ENCODE results near the gene SIGLEC7. TPM values are rescaled to one million over a fixed set of nuclear protein-coding genes. Genes with fewer than 3 reads are reported as not detected.

Gene SIGLEC7
- total RNA-seq, 1 donor from 2014 or later = not detected

- no peaks in the 10 kb centered on the region for H3K9me3 Mint-ChIP-seq (ENCODE audit: unreplicated experiment)
- Histone ChIP-seq H3K4me3 (ENCODE audit: insufficient read depth, low read depth, low read length) (no peak overlapping the region), H3K9ac (ENCODE audit: low read length) (no peak overlapping the region), H3K9me3 (ENCODE audit: insufficient read depth, low read depth, low read length) (no peaks in the 10 kb centered on the region), H3K4me1 (ENCODE audit: insufficient read depth, low read length) (no peaks in the 10 kb centered on the region), H3K4me2 (ENCODE audit: low read length) (no peak overlapping the region), H3K36me3 (ENCODE audit: insufficient read depth, low read length) (no peaks in the 10 kb centered on the region), H3K27me3 (ENCODE audit: insufficient read depth, low read length) (no peaks in the 10 kb centered on the region), H4K20me1 (ENCODE audit: insufficient read depth, low read length) (no peaks in the 10 kb centered on the region), H3K27ac (ENCODE audit: low read depth, low read length) (no peak overlapping the region), H3K79me2 (ENCODE audit: insufficient read depth, low read length) (no peaks in the 10 kb centered on the region), H2AFZ (ENCODE audit: low read depth, low read length) (no peak overlapping the region)
- no peak for FAIRE-seq
- peaks cover 20% of the 10 kb centered on the region for H3K27me3 Mint-ChIP-seq (ENCODE audit: low read depth, unreplicated experiment)
- TF ChIP-seq EZH2 (IDR thresholded peaks at IDR 0.05; ENCODE audit: insufficient read depth, low read length) = no peak
- no peak for TF ChIP-seq CTCF (IDR thresholded peaks at IDR 0.05; ENCODE audit: insufficient read depth, low read depth, low read length)
- H3K36me3 Mint-ChIP-seq (ENCODE audit: low read depth, unreplicated experiment) = no peaks in the 10 kb centered on the region
- H3K27ac Mint-ChIP-seq (ENCODE audit: unreplicated experiment) = no peak overlapping the region
- no peak overlapping the region for H3K4me3 Mint-ChIP-seq (ENCODE audit: unreplicated experiment)
- no peak for DNase-seq (ENCODE audit: low read depth)
- H3K4me1 Mint-ChIP-seq (ENCODE audit: low read depth, unreplicated experiment) = peaks cover 5% of the 10 kb centered on the region
Measured at GRCh38 chr19:51121257-51121656, 20.8 kb upstream of the SIGLEC7 start.

GRCh38 chr19:51122112-51122981 is 19.8 kb upstream of the SIGLEC7 start:
- no peaks in the 10 kb centered on the region for H3K79me2 ChIP-seq (ENCODE audit: insufficient read depth, low read length)
- DNase-seq (ENCODE audit: low read depth) = no peak
- H3K9me3 Mint-ChIP-seq (ENCODE audit: unreplicated experiment) = no peaks in the 10 kb centered on the region
- no peaks in the 10 kb centered on the region for H3K36me3 ChIP-seq (ENCODE audit: insufficient read depth, low read length)
- H2AFZ ChIP-seq (ENCODE audit: low read depth, low read length) = no peak overlapping the region
- no peaks in the 10 kb centered on the region for H3K9me3 ChIP-seq (ENCODE audit: insufficient read depth, low read depth, low read length)
- no peak overlapping the region for H3K27ac ChIP-seq (ENCODE audit: low read depth, low read length)
- H3K4me1 ChIP-seq (ENCODE audit: insufficient read depth, low read length) = no peaks in the 10 kb centered on the region
- peaks cover 5% of the 10 kb centered on the region for H3K4me1 Mint-ChIP-seq (ENCODE audit: low read depth, unreplicated experiment)
- H4K20me1 ChIP-seq (ENCODE audit: insufficient read depth, low read length) = no peaks in the 10 kb centered on the region
- H3K27me3 ChIP-seq (ENCODE audit: insufficient read depth, low read length) = no peaks in the 10 kb centered on the region
- H3K4me2 ChIP-seq (ENCODE audit: low read length) = no peak overlapping the region
- no peak overlapping the region for H3K4me3 ChIP-seq (ENCODE audit: insufficient read depth, low read depth, low read length)
- H3K27me3 Mint-ChIP-seq (ENCODE audit: low read depth, unreplicated experiment) = peaks cover 19% of the 10 kb centered on the region
- no peak overlapping the region for H3K9ac ChIP-seq (ENCODE audit: low read length)
- no peaks in the 10 kb centered on the region for H3K36me3 Mint-ChIP-seq (ENCODE audit: low read depth, unreplicated experiment)
- peak overlapping the region; percentile 14 for H3K27ac Mint-ChIP-seq (ENCODE audit: unreplicated experiment)
- FAIRE-seq = no peak
- TF ChIP-seq EZH2 (IDR thresholded peaks at IDR 0.05; ENCODE audit: insufficient read depth, low read length) = no peak
- TF ChIP-seq CTCF (IDR thresholded peaks at IDR 0.05; ENCODE audit: insufficient read depth, low read depth, low read length) = no peak
- no peak overlapping the region for H3K4me3 Mint-ChIP-seq (ENCODE audit: unreplicated experiment)

- no peak overlapping the region for H3K27ac Mint-ChIP-seq (ENCODE audit: unreplicated experiment)
- Histone ChIP-seq H3K27ac (ENCODE audit: low read depth, low read length) (no peak overlapping the region), H4K20me1 (ENCODE audit: insufficient read depth, low read length) (no peaks in the 10 kb centered on the region), H3K4me3 (ENCODE audit: insufficient read depth, low read depth, low read length) (no peak overlapping the region), H3K4me2 (ENCODE audit: low read length) (no peak overlapping the region), H2AFZ (ENCODE audit: low read depth, low read length) (no peak overlapping the region), H3K79me2 (ENCODE audit: insufficient read depth, low read length) (no peaks in the 10 kb centered on the region), H3K36me3 (ENCODE audit: insufficient read depth, low read length) (no peaks in the 10 kb centered on the region), H3K9me3 (ENCODE audit: insufficient read depth, low read depth, low read length) (no peaks in the 10 kb centered on the region), H3K4me1 (ENCODE audit: insufficient read depth, low read length) (no peaks in the 10 kb centered on the region), H3K9ac (ENCODE audit: low read length) (no peak overlapping the region), H3K27me3 (ENCODE audit: insufficient read depth, low read length) (no peaks in the 10 kb centered on the region)
- DNase-seq (ENCODE audit: low read depth) (no peak), FAIRE-seq (no peak)
- H3K36me3 Mint-ChIP-seq (ENCODE audit: low read depth, unreplicated experiment) = no peaks in the 10 kb centered on the region
- peaks cover 5% of the 10 kb centered on the region for H3K4me1 Mint-ChIP-seq (ENCODE audit: low read depth, unreplicated experiment)
- peaks cover 16% of the 10 kb centered on the region for H3K27me3 Mint-ChIP-seq (ENCODE audit: low read depth, unreplicated experiment)
- no peaks in the 10 kb centered on the region for H3K9me3 Mint-ChIP-seq (ENCODE audit: unreplicated experiment)
- no peak for TF ChIP-seq EZH2 (IDR thresholded peaks at IDR 0.05; ENCODE audit: insufficient read depth, low read length)
- no peak for TF ChIP-seq CTCF (IDR thresholded peaks at IDR 0.05; ENCODE audit: insufficient read depth, low read depth, low read length)
- H3K4me3 Mint-ChIP-seq (ENCODE audit: unreplicated experiment) = no peak overlapping the region
Measured at GRCh38 chr19:51123381-51123800, 18.7 kb upstream of the SIGLEC7 start.

Data from astrocyte (in vitro differentiated cells and primary cell).